Activated B cell treated with CpG ODN at 0.5 μM for 24 hours (primary cell): ENCODE measurements around the gene ITIH3. TPM values are rescaled to one million over a fixed set of nuclear protein-coding genes. Genes with fewer than 3 reads are reported as not detected.

ENCODE experiments used
- ATAC-seq: fragments of 200-7000 bp; cut with Tn5 transposase; one replicate; pipeline ENCODE4 v1.10.0; 2021; ENCODE audit warnings: low read depth, mild to moderate bottlenecking, moderate library complexity
- CTCF ChIA-PET: fragments of 350-600 bp; sonication (Branson Sonifier 250); formaldehyde crosslinking; loops from one replicate; lab custom pipeline; 2021; ENCODE audit warnings: antibody characterized with exemption; lab: Charles Lee
- POLR2A ChIA-PET: fragments of 350-600 bp; sonication (Branson Sonifier 250); formaldehyde crosslinking; loops from one replicate; lab custom pipeline; 2021; ENCODE audit warnings: antibody characterized with exemption; lab: Charles Lee
- DNase-seq: peaks from one replicate; pipeline ENCODE4 v3.0.0; 2022
- H3K27ac Mint-ChIP-seq: one replicate; pipeline ENCODE4 v1.8.0; 2020; ENCODE audit warnings: mixed read lengths
- H3K27me3 Mint-ChIP-seq: one replicate; pipeline ENCODE4 v1.8.0; 2021; ENCODE audit warnings: mixed read lengths
- H3K36me3 Mint-ChIP-seq: one replicate; pipeline ENCODE4 v1.8.0; 2021; ENCODE audit warnings: low read depth, mixed read lengths
- H3K4me1 Mint-ChIP-seq: one replicate; pipeline ENCODE4 v1.8.0; 2021; ENCODE audit warnings: mixed read lengths
- H3K4me3 Mint-ChIP-seq: one replicate; pipeline ENCODE4 v1.8.0; 2020; ENCODE audit warnings: mild to moderate bottlenecking, mixed read lengths
- H3K9me3 Mint-ChIP-seq: one replicate; pipeline ENCODE4 v1.8.0; 2020; ENCODE audit warnings: mixed read lengths
- CTCF ChIP-seq: fragments of 200-600 bp; IDR thresholded peaks from one replicate; pipeline ENCODE4 v1.8.0; 2022; ENCODE audit warnings: antibody characterized with exemption, mild to moderate bottlenecking
- intact Hi-C: fragments of 100-400 bp; cut with micrococcal nuclease; formaldehyde crosslinking; loops from one replicate; pipeline ENCODE4 v1.15.1; 2024
- total RNA-seq: library from RNA; stranded (reverse); gene quantifications from 2 replicates; pipeline ENCODE4 v1.2.3, GENCODE V29; 2022

Gene ITIH3
- total RNA-seq, 1 donor from 2014 or later, result not detected

DNA sequence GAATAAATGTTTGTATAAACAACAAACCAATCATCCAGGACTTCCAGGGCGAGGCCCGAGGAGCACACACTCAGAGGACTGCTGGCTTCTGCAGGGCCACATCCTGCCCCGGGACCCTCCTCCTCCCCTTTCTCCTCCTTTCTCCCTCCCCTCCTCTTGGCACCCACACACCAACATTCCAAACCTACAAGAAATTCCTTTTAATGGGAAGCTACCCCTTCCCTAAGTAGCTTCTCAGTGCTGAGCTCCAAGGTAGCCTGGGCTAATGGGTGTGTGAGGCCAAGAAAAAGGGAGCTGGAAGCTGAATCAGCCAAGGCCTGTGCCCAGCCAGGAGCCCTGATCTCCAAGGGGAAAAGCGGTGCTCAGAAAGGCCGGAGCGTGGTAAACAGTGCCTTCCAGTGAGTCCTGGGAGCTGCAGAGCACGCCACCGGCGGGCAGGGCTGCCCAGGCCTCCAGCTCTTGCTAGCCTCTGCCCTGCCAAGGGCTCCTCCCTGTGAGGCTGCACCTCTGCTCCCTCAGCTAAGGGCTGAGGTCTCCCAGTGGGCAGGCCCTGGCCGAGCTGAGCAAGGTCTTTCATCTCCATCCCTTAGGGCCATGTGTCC, 3.9 kb downstream of the ITIH3 start:
- Mint-ChIP-seq H3K4me3 (no peak overlapping the region), H3K36me3 (no peaks in the 10 kb centered on the region), H3K27me3 (no peaks in the 10 kb centered on the region), H3K9me3 (no peaks in the 10 kb centered on the region), H3K27ac (no peak overlapping the region), H3K4me1 (no peaks in the 10 kb centered on the region)
- ChIA-PET CTCF (interaction anchor here (1.2 to 1.5 kb wide), 2 partner anchors 28 to 55 kb away, joined by 4 read pairs; partner anchors contain the start of gene NEK4), POLR2A (no interaction called here)
- intact Hi-C loops, result no loop called here
- no peak for TF ChIP-seq CTCF
- no peak for ATAC-seq
- no peak for DNase-seq

- ATAC-seq (no peak), DNase-seq (no peak)
- no peaks in the 10 kb centered on the region for H3K4me1 Mint-ChIP-seq
- H3K27ac Mint-ChIP-seq, result no peak overlapping the region
- no peaks in the 10 kb centered on the region for H3K27me3 Mint-ChIP-seq
- H3K9me3 Mint-ChIP-seq, result no peaks in the 10 kb centered on the region
- no peaks in the 10 kb centered on the region for H3K36me3 Mint-ChIP-seq
- intact Hi-C loops, result loop anchor here (1.0 kb wide), 2 partner anchors 29 to 57 kb away; partner anchors contain the start of gene NEK4
- no peak for TF ChIP-seq CTCF
- POLR2A ChIA-PET, result no interaction called here
- CTCF ChIA-PET, result interaction anchor here (1.2 to 1.5 kb wide), 2 partner anchors 28 to 56 kb away, joined by 4 read pairs; partner anchors contain the start of gene NEK4
- no peak overlapping the region for H3K4me3 Mint-ChIP-seq
Observed at GRCh38 chr3:52798978-52799476, 4.4 kb downstream of the ITIH3 start.

DNA sequence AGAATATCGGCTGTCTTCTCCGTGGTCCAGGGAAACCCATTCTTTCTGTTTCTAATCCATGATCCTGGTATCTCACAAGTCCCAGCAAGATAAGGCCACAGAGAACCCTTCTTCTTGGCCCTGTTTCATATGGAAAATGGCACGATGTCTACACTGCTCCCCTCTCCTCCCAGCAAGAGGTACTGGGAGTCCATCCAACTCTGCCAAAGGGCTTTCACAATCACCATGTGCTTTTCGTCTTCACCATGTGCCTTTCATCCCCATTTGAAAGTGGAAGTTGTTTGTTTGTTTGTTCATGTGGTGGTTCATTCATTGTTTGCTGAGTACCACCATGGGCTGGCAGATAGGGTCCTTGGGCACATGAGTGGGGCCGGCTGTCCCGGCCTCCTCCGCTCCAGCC, 5.5 kb downstream of the ITIH3 start:
- H3K36me3 Mint-ChIP-seq, result no peaks in the 10 kb centered on the region
- CTCF ChIA-PET, result no interaction called here
- POLR2A ChIA-PET, result no interaction called here

DNA sequence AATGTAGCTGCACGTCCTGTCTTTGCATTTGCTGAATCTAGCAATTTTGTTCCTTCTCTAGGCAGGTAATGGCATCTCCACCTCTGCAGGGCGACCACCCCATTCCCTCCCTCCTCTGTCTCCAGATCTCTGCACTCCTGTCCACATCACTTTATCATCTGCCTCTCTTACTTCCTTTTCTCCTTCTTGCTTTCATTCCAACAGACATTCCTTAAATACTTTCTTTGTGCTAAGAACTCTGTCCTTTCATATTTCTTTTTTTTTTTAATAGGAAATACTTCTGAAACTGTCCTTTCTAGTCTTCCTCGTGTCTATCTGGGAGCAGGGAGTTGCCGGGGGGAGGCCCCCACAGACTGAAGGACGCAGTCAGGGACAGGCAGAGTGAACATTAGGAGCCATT, 7.2 kb downstream of the ITIH3 start:
- ATAC-seq (no peak), DNase-seq (no peak)
- Mint-ChIP-seq H3K4me1 (no peaks in the 10 kb centered on the region), H3K27me3 (no peaks in the 10 kb centered on the region), H3K9me3 (no peaks in the 10 kb centered on the region), H3K4me3 (no peak overlapping the region), H3K36me3 (no peaks in the 10 kb centered on the region), H3K27ac (no peak overlapping the region)
- CTCF ChIA-PET, result no interaction called here
- no peak for TF ChIP-seq CTCF
- POLR2A ChIA-PET, result no interaction called here
- intact Hi-C loops, result no loop called here

More for the DNA sequence above, 5.5 kb downstream of the ITIH3 start:
- H3K4me1 Mint-ChIP-seq, result no peaks in the 10 kb centered on the region
- TF ChIP-seq CTCF, result no peak
- DNase-seq (no peak), ATAC-seq (no peak)
- H3K27ac Mint-ChIP-seq, result no peak overlapping the region
- H3K9me3 Mint-ChIP-seq, result no peaks in the 10 kb centered on the region
- H3K4me3 Mint-ChIP-seq, result no peak overlapping the region
- intact Hi-C loops, result no loop called here
- H3K27me3 Mint-ChIP-seq, result no peaks in the 10 kb centered on the region

DNA sequence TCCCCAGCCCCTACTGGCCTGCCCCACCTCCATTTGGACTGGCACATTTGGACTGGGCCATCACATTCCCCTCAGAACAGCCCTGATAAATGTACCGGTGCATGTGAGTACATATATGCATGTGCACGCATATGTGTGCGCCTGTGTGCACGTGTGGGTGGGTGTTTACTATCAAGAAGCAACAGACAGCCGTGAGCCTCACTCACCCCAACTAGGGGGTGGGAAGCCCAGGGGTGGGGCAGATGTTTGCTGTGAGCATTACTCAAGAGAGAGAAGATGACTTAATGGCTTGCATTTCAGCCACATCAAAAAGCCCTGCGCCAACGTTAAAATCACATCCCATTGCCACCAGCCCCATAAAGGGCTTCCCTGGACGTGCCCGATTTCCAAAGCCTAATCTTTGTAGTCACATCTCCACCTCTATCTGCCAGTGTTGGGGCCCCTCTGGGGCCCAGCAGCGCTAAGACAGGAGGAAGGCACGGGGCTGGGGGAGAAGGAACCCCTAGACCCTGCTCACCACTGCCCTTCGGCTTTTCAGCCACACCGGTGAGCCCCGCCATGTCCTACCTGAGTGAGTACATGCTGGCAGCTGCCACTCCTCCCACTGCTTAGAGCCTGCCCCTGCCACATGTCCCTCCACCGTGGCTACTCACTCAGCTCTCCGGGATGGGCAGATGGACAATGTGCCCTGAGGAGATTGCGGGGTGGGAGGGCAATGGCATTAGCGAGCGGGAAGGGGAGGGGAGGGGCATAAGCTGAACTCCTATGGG, 10.9 kb downstream of the ITIH3 start:
- Mint-ChIP-seq H3K4me3 (no peak overlapping the region), H3K27ac (no peak overlapping the region), H3K36me3 (no peaks in the 10 kb centered on the region), H3K27me3 (no peaks in the 10 kb centered on the region), H3K4me1 (peaks cover 2% of the 10 kb centered on the region), H3K9me3 (no peaks in the 10 kb centered on the region)
- no peak for TF ChIP-seq CTCF
- no peak for DNase-seq
- intact Hi-C loops, result no loop called here
- ATAC-seq, result no peak
- ChIA-PET POLR2A (interaction anchor here (0.7 kb wide), 2 partner anchors 23 to 335 kb away, joined by 3 to 5 read pairs; no protein-coding TSS in a partner anchor), CTCF (no interaction called here)
